ENCODE results near the gene PRIM1. TPM values are rescaled to one million over a fixed set of nuclear protein-coding genes. Genes with fewer than 3 reads are reported as not detected.
"Not testable (repeated sequence)": the region's sequence is repeated elsewhere in the genome, so short reads cannot be mapped to it uniquely, and the experiment has no call there.

Gene PRIM1
- 4.0 TPM for polyA plus RNA-seq (2012; ENCODE audit: insufficient read depth, insufficient read length, low read depth)

DNA sequence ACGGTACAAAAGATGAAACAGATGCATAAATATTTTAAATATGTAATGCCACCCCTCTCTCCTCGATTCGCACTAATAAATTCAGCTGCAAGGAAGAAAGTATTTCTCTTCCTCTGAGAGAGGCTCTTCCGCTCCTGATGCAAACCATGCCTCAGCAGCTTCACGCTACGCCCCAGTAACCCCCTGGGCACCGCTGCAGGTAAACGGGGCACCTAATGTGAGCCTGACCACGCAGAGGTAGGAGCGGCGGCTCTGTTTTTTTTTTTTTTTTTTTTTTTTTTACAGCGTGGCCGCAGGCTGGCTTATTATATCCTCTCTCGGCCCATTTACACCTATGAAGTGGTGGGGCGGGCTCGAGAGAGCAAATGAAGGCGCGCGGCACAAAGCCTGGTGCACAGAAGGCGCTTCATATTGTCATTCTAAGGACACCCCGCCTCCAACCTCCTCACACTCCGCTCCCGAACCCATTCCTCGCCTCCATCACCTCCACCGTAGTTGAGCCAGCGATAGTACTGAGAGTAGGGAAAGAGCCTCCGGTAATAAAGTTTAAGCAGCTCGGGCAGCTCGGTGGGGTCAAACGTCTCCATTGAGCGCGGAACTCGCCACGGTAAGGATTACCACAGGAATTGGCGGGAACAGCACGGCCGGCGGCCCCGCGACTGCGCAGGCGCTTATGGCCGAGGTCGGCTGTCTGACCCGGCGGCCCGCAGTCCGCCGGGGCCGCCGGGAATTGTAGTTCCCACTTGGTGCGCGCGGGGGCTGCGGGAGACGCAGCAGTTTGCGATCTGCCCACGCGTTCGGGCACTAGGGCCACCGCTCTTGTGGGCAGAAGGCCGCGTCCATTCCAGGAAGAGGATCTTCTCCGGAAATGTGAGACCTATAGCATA lies at the start of gene PRIM1:
Gene PRIM1, minus strand, starts transcription at position 612 of the 887 bp plus-strand sequence. Its CDS starts 25 bp downstream, at position 587.
- peaks cover 10% of the 10 kb centered on the region for H3K36me3 ChIP-seq

DNA sequence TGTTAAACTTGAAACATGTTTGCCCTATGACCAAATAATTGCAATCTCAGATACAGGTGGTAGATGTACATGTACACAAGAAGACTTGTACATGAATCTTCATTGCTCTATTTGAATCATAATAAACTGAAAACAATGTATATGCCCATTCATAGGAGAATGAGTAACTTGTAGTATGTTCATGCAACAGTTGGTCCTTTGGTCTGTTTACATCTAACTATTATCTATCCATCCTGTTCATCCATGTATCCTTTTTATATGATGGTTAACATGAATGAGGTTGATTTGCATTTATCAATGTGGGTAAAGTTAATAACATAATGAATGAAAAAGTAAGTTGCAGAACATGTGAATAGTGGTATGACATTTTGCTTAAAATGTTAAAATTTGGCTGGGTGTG lies 48.1 kb upstream of the PRIM1 start:
- Histone ChIP-seq H3K36me3 (no peaks in the 10 kb centered on the region), H3K4me1 (no peaks in the 10 kb centered on the region), H3K9me3 (no peaks in the 10 kb centered on the region), H3K27me3 (no peaks in the 10 kb centered on the region), H3K4me3 (ENCODE audit: low read depth, low read length) (no peak overlapping the region)
- TF ChIP-seq, protein P1, sequence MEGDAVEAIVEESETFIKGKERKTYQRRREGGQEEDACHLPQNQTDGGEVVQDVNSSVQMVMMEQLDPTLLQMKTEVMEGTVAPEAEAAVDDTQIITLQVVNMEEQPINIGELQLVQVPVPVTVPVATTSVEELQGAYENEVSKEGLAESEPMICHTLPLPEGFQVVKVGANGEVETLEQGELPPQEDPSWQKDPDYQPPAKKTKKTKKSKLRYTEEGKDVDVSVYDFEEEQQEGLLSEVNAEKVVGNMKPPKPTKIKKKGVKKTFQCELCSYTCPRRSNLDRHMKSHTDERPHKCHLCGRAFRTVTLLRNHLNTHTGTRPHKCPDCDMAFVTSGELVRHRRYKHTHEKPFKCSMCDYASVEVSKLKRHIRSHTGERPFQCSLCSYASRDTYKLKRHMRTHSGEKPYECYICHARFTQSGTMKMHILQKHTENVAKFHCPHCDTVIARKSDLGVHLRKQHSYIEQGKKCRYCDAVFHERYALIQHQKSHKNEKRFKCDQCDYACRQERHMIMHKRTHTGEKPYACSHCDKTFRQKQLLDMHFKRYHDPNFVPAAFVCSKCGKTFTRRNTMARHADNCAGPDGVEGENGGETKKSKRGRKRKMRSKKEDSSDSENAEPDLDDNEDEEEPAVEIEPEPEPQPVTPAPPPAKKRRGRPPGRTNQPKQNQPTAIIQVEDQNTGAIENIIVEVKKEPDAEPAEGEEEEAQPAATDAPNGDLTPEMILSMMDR (IDR thresholded peaks at IDR 0.05; ENCODE audit: low read depth, low read length) = no peak
- no peak for DNase-seq

More for the DNA sequence above, at the start of gene PRIM1:
- peak; percentile 94 for DNase-seq
- H3K4me3 ChIP-seq (ENCODE audit: low read depth, low read length) = peak within 1 kb of the TSS; percentile 84
- no peaks in the 10 kb centered on the region for H3K4me1 ChIP-seq
- TF ChIP-seq, protein P1 (IDR thresholded peaks at IDR 0.05; ENCODE audit: low read depth, low read length) = no peak
- no peaks in the 10 kb centered on the region for H3K27me3 ChIP-seq
- H3K9me3 ChIP-seq = no peaks in the 10 kb centered on the region

DNA sequence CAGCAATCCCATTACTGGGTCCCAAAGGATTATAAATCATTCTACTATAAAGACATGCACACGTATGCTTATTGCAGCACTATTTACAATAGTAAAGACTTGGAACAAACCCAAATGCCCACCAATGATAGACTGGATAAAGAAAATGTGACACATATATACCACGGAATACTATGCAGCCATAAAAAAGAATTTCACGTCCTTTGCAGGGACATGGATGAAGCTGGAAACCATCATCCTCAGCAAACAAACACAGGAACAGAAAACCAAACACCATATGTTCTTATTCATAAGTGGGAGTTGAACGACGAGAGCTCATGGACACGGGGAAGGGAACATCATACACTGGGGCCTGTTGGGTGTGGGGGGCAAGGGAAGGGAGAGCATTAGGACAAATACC lies 47.2 kb upstream of the PRIM1 start:
- not testable (repeated sequence) for H3K27me3 ChIP-seq; H3K9me3 ChIP-seq; H3K4me3 ChIP-seq (ENCODE audit: low read depth, low read length); H3K36me3 ChIP-seq; DNase-seq; H3K4me1 ChIP-seq

DNA sequence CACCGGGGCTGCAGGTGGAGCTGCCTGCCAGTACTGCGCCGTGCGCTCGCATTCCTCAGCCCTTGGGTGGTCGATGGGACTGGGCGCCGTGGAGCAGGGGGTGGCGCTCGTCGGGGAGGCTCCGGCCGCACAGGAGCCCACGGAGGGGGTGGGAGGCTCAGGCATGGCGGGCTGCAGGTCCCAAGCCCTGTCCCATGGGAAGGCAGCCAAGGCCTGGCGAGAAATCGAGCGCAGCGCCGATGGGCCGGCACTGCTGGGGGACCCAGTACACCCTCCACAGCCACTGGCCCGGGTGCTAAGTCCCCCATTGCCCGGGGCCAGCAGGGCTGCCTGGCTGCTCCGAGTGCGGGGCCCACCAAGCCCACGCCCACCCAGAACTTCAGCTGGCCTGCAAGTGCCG lies 43.7 kb upstream of the PRIM1 start:
- not testable (repeated sequence) for DNase-seq, H3K27me3 ChIP-seq, H3K36me3 ChIP-seq

DNA sequence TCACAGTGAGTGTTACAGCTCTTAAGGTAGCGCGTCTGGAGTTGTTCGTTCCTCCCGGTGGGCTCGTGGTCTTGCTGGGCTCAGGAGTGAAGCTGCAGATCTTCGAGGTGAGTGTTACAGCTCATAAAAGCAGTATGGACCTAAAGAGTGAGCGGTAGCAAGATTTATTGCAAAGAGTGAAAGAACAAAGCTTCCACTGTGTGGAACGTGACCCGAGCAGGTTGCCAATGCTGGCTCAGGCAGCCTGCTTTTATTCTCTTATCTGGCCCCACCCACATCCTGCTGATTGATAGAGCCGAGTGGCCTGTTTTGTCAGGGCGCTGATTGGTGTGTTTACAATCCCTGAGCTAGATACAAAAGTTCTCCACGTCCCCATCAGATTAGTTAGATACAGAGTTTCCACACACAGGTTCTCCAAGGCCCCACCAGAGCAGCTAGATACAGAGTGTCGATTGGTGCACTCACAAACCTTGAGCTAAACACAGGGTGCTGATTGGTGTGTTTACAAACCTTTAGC lies 43.0 kb upstream of the PRIM1 start:
- H3K4me3 ChIP-seq (ENCODE audit: low read depth, low read length); DNase-seq; H3K9me3 ChIP-seq; H3K36me3 ChIP-seq; H3K27me3 ChIP-seq; H3K4me1 ChIP-seq: not testable (repeated sequence)

More for the DNA sequence above, 43.7 kb upstream of the PRIM1 start:
- not testable (repeated sequence) for H3K9me3 ChIP-seq; H3K4me1 ChIP-seq; H3K4me3 ChIP-seq (ENCODE audit: low read depth, low read length)

DNA sequence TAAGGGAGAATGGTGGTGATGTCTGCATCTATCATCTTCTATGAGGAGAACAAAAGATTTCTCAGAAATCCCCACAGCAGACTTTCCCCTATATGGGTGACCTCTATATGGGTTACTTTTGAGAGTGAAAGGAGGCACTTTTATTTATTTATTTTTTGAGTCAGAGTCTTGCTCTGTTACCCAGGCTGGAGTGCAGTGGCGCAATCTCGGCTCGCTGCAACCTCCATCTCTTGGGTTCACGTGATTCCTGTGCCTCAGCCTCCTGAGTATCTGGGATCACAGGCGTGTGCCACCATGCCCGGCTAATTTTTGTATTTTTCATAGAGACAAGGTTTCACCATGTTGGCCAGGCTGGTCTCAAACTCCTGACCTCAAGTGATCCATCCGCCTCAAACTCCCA lies 41.0 kb upstream of the PRIM1 start:
- not testable (repeated sequence) for DNase-seq; H3K9me3 ChIP-seq; H3K4me1 ChIP-seq; H3K36me3 ChIP-seq; H3K4me3 ChIP-seq (ENCODE audit: low read depth, low read length); H3K27me3 ChIP-seq

DNA sequence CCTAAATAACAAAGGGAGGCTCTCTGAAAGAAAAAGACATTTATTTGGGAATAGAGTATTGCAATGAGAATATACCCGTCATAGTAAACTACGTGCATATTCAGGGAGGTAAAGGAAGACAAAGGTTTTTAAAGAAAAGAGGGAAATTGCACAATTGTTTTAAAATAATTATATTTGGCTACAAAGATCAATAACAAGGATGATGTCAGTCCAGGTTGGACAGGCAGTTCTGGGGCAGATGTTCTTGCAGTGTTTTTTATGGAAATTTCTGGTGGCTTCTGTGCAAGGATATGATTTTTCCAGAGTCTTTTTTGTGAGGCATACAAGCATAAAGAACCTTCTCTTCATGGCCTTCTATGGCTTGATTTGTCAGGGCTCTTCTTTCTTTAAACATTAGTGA lies 40.6 kb upstream of the PRIM1 start:
- H3K9me3 ChIP-seq = no peaks in the 10 kb centered on the region
- H3K36me3 ChIP-seq = no peaks in the 10 kb centered on the region
- TF ChIP-seq, protein P1 (IDR thresholded peaks at IDR 0.05; ENCODE audit: low read depth, low read length) = no peak
- DNase-seq = no peak
- H3K4me3 ChIP-seq (ENCODE audit: low read depth, low read length) = no peak overlapping the region
- H3K4me1 ChIP-seq = no peaks in the 10 kb centered on the region
- H3K27me3 ChIP-seq = no peaks in the 10 kb centered on the region

DNA sequence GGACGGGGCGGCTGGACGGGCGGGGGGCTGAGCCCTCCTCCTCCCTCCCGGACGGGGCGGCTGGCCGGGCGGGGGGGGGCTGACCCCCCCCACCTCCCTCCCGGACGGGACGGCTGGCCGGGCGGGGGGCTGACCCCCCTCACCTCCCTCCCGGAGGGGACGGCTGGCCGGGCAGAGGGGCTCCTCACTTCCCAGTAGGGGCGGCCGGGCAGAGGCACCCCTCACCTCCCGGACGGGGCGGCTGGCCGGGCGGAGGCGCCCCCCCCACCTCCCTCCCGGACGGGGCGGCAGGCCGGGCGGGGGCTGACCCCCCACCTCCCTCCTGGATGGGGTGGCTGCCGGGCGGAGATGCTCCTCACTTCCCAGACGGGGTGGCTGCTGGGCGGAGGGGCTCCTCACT lies 37.3 kb upstream of the PRIM1 start:
- not testable (repeated sequence) for H3K9me3 ChIP-seq; H3K27me3 ChIP-seq; H3K4me3 ChIP-seq (ENCODE audit: low read depth, low read length); DNase-seq; H3K36me3 ChIP-seq; H3K4me1 ChIP-seq

Data from BE2C (cell line).